ENCODE data around the gene PKNOX2. TPM values are rescaled to one million over a fixed set of nuclear protein-coding genes. Genes with fewer than 3 reads are reported as not detected.

PKNOX2 gene
- polyA plus RNA-seq, 1 donor = 3.6 TPM

- Histone ChIP-seq H3K27ac (ENCODE audit: low read length) (no peak overlapping the region), H3K4me1 (ENCODE audit: control insufficient read depth, insufficient read depth, low read length) (peaks cover 5% of the 10 kb centered on the region), H3K4me3 (ENCODE audit: low read length) (no peak overlapping the region), H3K27me3 (ENCODE audit: control insufficient read depth, insufficient read depth, low read length) (peaks cover 46% of the 10 kb centered on the region), H3K9me3 (ENCODE audit: control insufficient read depth, low read depth, low read length) (no peaks in the 10 kb centered on the region), H3K36me3 (ENCODE audit: control insufficient read depth, insufficient read depth, low read length) (no peaks in the 10 kb centered on the region)
- DNase-seq = peak; percentile 31 to 36
- WGBS (ENCODE audit: insufficient coverage, low lambda C conversion rate) = no CpG with 5 or more reads among the region's 22 CpGs
These were observed 240.6 kb downstream of the PKNOX2 start for GRCh38 chr11:125404811-125405790.

GRCh38 chr11:125407046-125407445 lies 242.5 kb downstream of the PKNOX2 start:
- no peaks in the 10 kb centered on the region for H3K36me3 ChIP-seq (ENCODE audit: control insufficient read depth, insufficient read depth, low read length)
- no peaks in the 10 kb centered on the region for H3K9me3 ChIP-seq (ENCODE audit: control insufficient read depth, low read depth, low read length)
- H3K4me3 ChIP-seq (ENCODE audit: low read length) = no peak overlapping the region
- DNase-seq = no peak
- H3K4me1 ChIP-seq (ENCODE audit: control insufficient read depth, insufficient read depth, low read length) = peaks cover 5% of the 10 kb centered on the region
- no peak overlapping the region for H3K27ac ChIP-seq (ENCODE audit: low read length)
- no CpG with 5 or more reads among the region's 2 CpGs for WGBS (ENCODE audit: insufficient coverage, low lambda C conversion rate)
- H3K27me3 ChIP-seq (ENCODE audit: control insufficient read depth, insufficient read depth, low read length) = peaks cover 50% of the 10 kb centered on the region

- H3K4me3 ChIP-seq (ENCODE audit: low read length) = no peak overlapping the region
- no peak overlapping the region for H3K27ac ChIP-seq (ENCODE audit: low read length)
- DNase-seq = no peak
- no peaks in the 10 kb centered on the region for H3K36me3 ChIP-seq (ENCODE audit: control insufficient read depth, insufficient read depth, low read length)
- peaks cover 42% of the 10 kb centered on the region for H3K27me3 ChIP-seq (ENCODE audit: control insufficient read depth, insufficient read depth, low read length)
- H3K4me1 ChIP-seq (ENCODE audit: control insufficient read depth, insufficient read depth, low read length) = peaks cover 5% of the 10 kb centered on the region
- 66% methylated on average over 2 of the region's 12 CpGs for WGBS (ENCODE audit: insufficient coverage, low lambda C conversion rate)
- H3K9me3 ChIP-seq (ENCODE audit: control insufficient read depth, low read depth, low read length) = no peaks in the 10 kb centered on the region
These were observed 243.8 kb downstream of the PKNOX2 start for GRCh38 chr11:125408311-125408711.

- H3K4me1 ChIP-seq (ENCODE audit: control insufficient read depth, insufficient read depth, low read length) = peaks cover under 1% of the 10 kb centered on the region
- no peak overlapping the region for H3K4me3 ChIP-seq (ENCODE audit: low read length)
- peak in 1 of 2 donors; percentile 23 for DNase-seq
- H3K27ac ChIP-seq (ENCODE audit: low read length) = no peak overlapping the region
- H3K36me3 ChIP-seq (ENCODE audit: control insufficient read depth, insufficient read depth, low read length) = no peaks in the 10 kb centered on the region
- WGBS (ENCODE audit: insufficient coverage, low lambda C conversion rate) = no CpG with 5 or more reads among the region's 12 CpGs
- peaks cover 27% of the 10 kb centered on the region for H3K27me3 ChIP-seq (ENCODE audit: control insufficient read depth, insufficient read depth, low read length)
- H3K9me3 ChIP-seq (ENCODE audit: control insufficient read depth, low read depth, low read length) = no peaks in the 10 kb centered on the region
These were observed 245.5 kb downstream of the PKNOX2 start for GRCh38 chr11:125410091-125410490.

- H3K27me3 ChIP-seq (ENCODE audit: control insufficient read depth, insufficient read depth, low read length) = peaks cover 12% of the 10 kb centered on the region
These were observed 247.6 kb downstream of the PKNOX2 start for GRCh38 chr11:125412177-125412496.

GRCh38 chr11:125412509-125412908 lies 248.0 kb downstream of the PKNOX2 start:
- Histone ChIP-seq H3K4me1 (ENCODE audit: control insufficient read depth, insufficient read depth, low read length) (no peaks in the 10 kb centered on the region), H3K36me3 (ENCODE audit: control insufficient read depth, insufficient read depth, low read length) (no peaks in the 10 kb centered on the region), H3K27me3 (ENCODE audit: control insufficient read depth, insufficient read depth, low read length) (peaks cover 12% of the 10 kb centered on the region), H3K4me3 (ENCODE audit: low read length) (no peak overlapping the region), H3K9me3 (ENCODE audit: control insufficient read depth, low read depth, low read length) (no peaks in the 10 kb centered on the region), H3K27ac (ENCODE audit: low read length) (no peak overlapping the region)
- no peak for DNase-seq
- WGBS (ENCODE audit: insufficient coverage, low lambda C conversion rate) = no CpG with 5 or more reads among the region's 7 CpGs

More at GRCh38 chr11:125412177-125412496, 247.6 kb downstream of the PKNOX2 start:
- no CpG with 5 or more reads among the region's 7 CpGs for WGBS (ENCODE audit: insufficient coverage, low lambda C conversion rate)
- no peak for DNase-seq
- Histone ChIP-seq H3K4me1 (ENCODE audit: control insufficient read depth, insufficient read depth, low read length) (no peaks in the 10 kb centered on the region), H3K4me3 (ENCODE audit: low read length) (no peak overlapping the region), H3K9me3 (ENCODE audit: control insufficient read depth, low read depth, low read length) (no peaks in the 10 kb centered on the region), H3K36me3 (ENCODE audit: control insufficient read depth, insufficient read depth, low read length) (no peaks in the 10 kb centered on the region), H3K27ac (ENCODE audit: low read length) (no peak overlapping the region)

- DNase-seq = no peak
- Histone ChIP-seq H3K4me3 (ENCODE audit: low read length) (no peak overlapping the region), H3K27me3 (ENCODE audit: control insufficient read depth, insufficient read depth, low read length) (peaks cover 12% of the 10 kb centered on the region), H3K27ac (ENCODE audit: low read length) (no peak overlapping the region), H3K36me3 (ENCODE audit: control insufficient read depth, insufficient read depth, low read length) (no peaks in the 10 kb centered on the region), H3K9me3 (ENCODE audit: control insufficient read depth, low read depth, low read length) (no peaks in the 10 kb centered on the region), H3K4me1 (ENCODE audit: control insufficient read depth, insufficient read depth, low read length) (no peaks in the 10 kb centered on the region)
- no CpG with 5 or more reads among the region's 7 CpGs for WGBS (ENCODE audit: insufficient coverage, low lambda C conversion rate)
These were observed 248.7 kb downstream of the PKNOX2 start for GRCh38 chr11:125413226-125413625.

GRCh38 chr11:125414121-125414520 lies 249.6 kb downstream of the PKNOX2 start:
- H3K27me3 ChIP-seq (ENCODE audit: control insufficient read depth, insufficient read depth, low read length) = peaks cover 12% of the 10 kb centered on the region
- H3K4me3 ChIP-seq (ENCODE audit: low read length) = no peak overlapping the region
- H3K9me3 ChIP-seq (ENCODE audit: control insufficient read depth, low read depth, low read length) = no peaks in the 10 kb centered on the region
- H3K27ac ChIP-seq (ENCODE audit: low read length) = no peak overlapping the region
- DNase-seq = no peak
- H3K4me1 ChIP-seq (ENCODE audit: control insufficient read depth, insufficient read depth, low read length) = no peaks in the 10 kb centered on the region
- H3K36me3 ChIP-seq (ENCODE audit: control insufficient read depth, insufficient read depth, low read length) = no peaks in the 10 kb centered on the region
- WGBS (ENCODE audit: insufficient coverage, low lambda C conversion rate) = no CpG with 5 or more reads among the region's 4 CpGs

GRCh38 chr11:125416981-125417935 lies 252.7 kb downstream of the PKNOX2 start:
- Histone ChIP-seq H3K27ac (ENCODE audit: low read length) (no peak overlapping the region), H3K4me1 (ENCODE audit: control insufficient read depth, insufficient read depth, low read length) (no peaks in the 10 kb centered on the region), H3K4me3 (ENCODE audit: low read length) (no peak overlapping the region), H3K27me3 (ENCODE audit: control insufficient read depth, insufficient read depth, low read length) (no peaks in the 10 kb centered on the region), H3K9me3 (ENCODE audit: control insufficient read depth, low read depth, low read length) (no peaks in the 10 kb centered on the region), H3K36me3 (ENCODE audit: control insufficient read depth, insufficient read depth, low read length) (no peaks in the 10 kb centered on the region)
- no peak for DNase-seq
- no CpG with 5 or more reads among the region's 20 CpGs for WGBS (ENCODE audit: insufficient coverage, low lambda C conversion rate)

- H3K27ac ChIP-seq (ENCODE audit: low read length) = no peak overlapping the region
- WGBS (ENCODE audit: insufficient coverage, low lambda C conversion rate) = no CpG with 5 or more reads among the region's 9 CpGs
- DNase-seq = no peak
- no peaks in the 10 kb centered on the region for H3K36me3 ChIP-seq (ENCODE audit: control insufficient read depth, insufficient read depth, low read length)
- H3K27me3 ChIP-seq (ENCODE audit: control insufficient read depth, insufficient read depth, low read length) = no peaks in the 10 kb centered on the region
- no peaks in the 10 kb centered on the region for H3K4me1 ChIP-seq (ENCODE audit: control insufficient read depth, insufficient read depth, low read length)
- no peak overlapping the region for H3K4me3 ChIP-seq (ENCODE audit: low read length)
- no peaks in the 10 kb centered on the region for H3K9me3 ChIP-seq (ENCODE audit: control insufficient read depth, low read depth, low read length)
These were observed 253.8 kb downstream of the PKNOX2 start for GRCh38 chr11:125418396-125418795.

All from large intestine (tissue), 3 donors.